Neural progenitor cell (in vitro differentiated cells): ENCODE results near the gene C1orf226.

ENCODE experiments used
- EZH2 ChIP-seq: fragments of 200-600 bp; sonication (generic); IDR thresholded peaks from 2 replicates; pipeline ENCODE4 v1.6.1; 2017; ENCODE audit warnings: antibody characterized with exemption, mild to moderate bottlenecking, moderate library complexity
- EZH2phosphoT487 ChIP-seq: fragments of 200-600 bp; sonication (generic); IDR thresholded peaks from 2 replicates; pipeline ENCODE4 v1.6.1; 2017; ENCODE audit warnings: antibody characterized with exemption
- TF ChIP-seq, protein P1 (sequence below): fragments of 200-600 bp; sonication (generic); IDR thresholded peaks from 2 replicates; pipeline ENCODE4 v1.5.1; 2017; ENCODE audit warnings: antibody characterized with exemption, mild to moderate bottlenecking

DNA sequence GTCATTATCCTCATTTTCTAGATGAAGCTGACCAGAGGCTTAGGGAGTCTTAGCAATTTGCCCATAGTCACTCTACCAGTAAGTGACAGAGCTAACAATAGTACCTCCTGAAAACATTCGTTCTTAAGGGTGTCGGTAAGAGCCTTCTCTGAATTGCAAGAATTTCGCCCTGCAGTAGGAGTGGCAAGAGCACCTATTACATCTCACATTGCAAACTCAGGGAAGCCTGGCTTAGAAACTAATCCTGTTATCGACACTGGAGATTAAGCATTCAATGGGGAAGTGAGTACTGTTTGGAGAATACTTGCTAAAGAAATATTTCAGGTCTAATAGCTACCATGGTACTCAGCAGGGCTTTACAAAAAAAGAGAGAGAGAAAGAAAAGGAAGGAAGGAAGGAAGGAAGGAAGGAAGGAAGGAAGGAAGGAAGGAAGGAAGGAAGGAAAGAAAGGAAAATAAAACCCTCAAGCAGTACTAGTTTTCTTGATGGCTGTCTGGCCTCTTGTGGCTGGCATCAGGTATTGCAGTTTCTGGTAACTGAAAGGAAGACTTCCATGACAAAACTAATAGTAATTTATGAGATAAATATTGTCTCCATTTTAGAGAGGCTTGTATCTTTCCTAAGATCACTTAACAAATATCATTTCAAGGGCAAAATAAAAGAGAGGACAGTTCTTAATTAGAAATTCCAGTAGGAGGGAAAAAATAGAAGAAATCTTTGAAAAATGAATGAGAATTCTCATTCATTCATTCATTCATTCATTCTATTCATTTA, 10.4 kb downstream of the C1orf226 start:
- TF ChIP-seq EZH2 (no peak), EZH2phosphoT487 (peak; percentile 65)
- TF ChIP-seq, protein P1, sequence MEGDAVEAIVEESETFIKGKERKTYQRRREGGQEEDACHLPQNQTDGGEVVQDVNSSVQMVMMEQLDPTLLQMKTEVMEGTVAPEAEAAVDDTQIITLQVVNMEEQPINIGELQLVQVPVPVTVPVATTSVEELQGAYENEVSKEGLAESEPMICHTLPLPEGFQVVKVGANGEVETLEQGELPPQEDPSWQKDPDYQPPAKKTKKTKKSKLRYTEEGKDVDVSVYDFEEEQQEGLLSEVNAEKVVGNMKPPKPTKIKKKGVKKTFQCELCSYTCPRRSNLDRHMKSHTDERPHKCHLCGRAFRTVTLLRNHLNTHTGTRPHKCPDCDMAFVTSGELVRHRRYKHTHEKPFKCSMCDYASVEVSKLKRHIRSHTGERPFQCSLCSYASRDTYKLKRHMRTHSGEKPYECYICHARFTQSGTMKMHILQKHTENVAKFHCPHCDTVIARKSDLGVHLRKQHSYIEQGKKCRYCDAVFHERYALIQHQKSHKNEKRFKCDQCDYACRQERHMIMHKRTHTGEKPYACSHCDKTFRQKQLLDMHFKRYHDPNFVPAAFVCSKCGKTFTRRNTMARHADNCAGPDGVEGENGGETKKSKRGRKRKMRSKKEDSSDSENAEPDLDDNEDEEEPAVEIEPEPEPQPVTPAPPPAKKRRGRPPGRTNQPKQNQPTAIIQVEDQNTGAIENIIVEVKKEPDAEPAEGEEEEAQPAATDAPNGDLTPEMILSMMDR, result peak; percentile 83
